GM12801 (cell line): ENCODE data around the gene C6orf89.

Source experiments
- TF ChIP-seq, protein P1 (sequence below): IDR thresholded peaks from one replicate; pipeline ENCODE4 v1.5.1; 2011; ENCODE audit warnings: control low read depth; ENCODE audit not compliant: insufficient read length; ENCODE audit errors: extremely low read depth

C6orf89 gene

DNA sequence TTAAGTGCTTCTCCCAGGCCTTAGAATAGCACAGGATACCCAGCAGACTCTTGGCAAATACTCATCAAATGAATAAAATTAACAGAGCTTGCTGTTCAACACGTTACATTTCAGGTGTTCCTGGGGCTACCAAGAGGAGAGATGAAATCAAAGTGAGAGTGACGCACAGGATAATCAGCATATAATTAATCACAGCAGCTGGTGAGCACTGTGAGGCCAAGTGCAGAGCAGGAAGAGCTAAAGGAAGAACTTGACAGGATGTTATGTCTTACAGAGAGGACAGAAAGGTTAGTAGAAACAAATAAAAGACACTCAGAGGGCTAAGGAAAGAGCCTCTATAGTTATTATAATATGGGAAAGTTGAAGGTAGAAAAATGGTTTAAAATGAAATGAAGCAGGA is 19.9 kb upstream of the C6orf89 start:
- TF ChIP-seq, protein P1, sequence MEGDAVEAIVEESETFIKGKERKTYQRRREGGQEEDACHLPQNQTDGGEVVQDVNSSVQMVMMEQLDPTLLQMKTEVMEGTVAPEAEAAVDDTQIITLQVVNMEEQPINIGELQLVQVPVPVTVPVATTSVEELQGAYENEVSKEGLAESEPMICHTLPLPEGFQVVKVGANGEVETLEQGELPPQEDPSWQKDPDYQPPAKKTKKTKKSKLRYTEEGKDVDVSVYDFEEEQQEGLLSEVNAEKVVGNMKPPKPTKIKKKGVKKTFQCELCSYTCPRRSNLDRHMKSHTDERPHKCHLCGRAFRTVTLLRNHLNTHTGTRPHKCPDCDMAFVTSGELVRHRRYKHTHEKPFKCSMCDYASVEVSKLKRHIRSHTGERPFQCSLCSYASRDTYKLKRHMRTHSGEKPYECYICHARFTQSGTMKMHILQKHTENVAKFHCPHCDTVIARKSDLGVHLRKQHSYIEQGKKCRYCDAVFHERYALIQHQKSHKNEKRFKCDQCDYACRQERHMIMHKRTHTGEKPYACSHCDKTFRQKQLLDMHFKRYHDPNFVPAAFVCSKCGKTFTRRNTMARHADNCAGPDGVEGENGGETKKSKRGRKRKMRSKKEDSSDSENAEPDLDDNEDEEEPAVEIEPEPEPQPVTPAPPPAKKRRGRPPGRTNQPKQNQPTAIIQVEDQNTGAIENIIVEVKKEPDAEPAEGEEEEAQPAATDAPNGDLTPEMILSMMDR = no peak

DNA sequence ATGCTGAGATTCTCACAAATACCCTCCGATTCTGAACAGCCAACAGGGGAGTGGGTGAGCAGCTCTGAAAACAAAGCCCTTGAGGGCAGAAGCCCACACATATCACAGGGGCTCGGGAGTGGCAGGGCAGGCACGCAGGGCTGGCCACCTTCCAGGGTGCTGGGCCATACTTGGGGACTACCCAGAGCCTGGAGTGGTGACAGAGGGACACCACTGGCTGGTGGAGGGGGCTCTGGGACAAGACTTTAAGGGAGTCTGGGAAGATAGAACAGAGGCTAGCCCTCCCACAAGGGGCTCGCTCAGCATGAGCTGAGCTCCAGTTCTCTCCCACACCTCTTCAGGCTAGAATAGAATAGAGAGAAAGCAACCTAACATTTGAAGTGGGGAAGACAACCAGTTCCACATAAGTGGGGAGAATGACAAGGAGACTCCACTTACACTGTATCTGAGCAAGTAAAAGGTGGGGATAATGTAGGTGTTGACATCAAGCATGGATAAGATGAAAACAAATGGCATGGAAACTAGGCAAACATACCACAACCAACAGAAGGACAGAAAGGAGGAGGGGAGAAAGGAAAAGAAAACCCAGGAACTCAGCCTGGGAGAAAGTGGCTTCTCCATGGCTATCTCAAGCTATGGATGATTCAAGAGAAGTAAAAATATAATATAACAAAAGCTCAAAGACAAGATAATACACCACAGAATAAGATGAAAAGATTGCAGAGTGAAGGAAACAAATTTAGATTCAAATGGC is 18.1 kb upstream of the C6orf89 start:
- TF ChIP-seq, protein P1 = no peak

DNA sequence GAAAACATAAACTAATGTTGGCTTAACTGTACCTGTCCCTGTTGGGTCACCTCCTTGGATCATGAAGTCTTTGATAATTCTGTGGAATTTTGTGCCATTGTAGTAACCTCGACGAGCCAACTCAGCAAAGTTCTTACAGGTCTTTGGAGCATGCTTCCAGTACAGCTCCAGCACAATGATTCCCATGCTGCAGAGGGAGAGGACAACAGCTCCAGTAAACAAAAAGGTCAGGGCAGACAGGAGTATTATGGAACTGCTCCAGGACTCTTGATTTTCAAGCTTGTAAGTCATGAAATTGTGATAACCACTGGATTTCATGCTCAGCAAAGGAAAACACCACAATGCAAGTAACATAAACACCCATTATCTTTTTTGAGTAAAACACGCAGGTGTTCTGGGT is 14.1 kb upstream of the C6orf89 start:
- TF ChIP-seq, protein P1 = no peak

DNA sequence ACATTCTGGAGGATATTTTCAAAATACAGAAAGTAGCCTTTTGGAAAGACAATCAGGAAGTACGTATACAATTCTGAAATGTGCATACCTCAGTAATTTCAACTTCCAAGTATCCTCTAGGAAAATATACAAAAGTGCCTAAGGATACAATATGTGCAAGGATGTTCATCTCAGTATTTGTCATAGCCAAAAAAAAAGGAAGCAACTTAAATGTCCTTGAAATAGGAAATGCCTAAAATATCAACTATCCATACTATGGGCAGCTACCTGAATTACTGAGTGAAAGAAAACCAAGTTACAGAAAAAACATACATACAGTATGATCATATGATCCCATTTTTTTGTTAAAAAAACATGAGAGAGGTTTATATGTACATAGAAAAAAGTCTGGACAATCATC is 12.6 kb upstream of the C6orf89 start:
- TF ChIP-seq, protein P1 = no peak

DNA sequence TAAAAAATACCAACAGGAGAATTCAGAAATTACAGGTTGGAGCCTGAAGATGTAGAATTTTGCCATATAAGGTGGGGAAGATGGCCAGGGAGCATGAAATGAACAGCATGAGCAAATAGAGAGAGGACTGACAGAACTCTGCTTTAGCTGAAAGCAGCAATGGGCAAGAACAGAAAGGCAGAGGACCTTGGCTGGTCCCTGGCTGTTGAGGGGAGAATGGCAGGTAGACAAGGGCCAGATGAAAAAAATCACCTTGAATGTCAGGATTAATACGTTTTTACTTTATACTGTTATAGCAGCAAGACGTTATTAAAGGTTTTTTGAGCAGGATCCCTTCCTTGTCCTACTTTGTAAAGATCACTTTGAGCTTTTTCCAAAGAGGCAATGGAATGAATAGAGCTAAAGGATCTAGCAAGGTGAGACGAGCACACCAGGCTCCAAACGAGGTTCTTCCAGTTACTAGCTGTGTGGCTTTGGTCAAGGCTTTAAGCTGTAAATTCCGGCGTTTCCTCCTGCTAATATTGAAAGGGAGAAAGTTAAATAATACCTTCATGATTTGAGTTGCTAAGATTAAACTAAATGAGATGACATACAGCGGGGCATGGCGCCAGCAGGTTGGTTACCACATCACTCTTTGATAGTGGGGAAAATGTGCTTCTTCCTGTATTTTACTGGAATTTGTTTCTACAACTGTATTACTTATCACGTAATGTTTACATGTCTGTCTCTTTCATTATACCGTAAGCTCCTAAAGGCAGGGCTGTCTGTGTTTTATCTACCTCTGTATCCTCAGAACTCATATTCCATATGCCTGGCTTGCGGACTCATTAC is 11.9 kb upstream of the C6orf89 start:
- TF ChIP-seq, protein P1 = no peak

DNA sequence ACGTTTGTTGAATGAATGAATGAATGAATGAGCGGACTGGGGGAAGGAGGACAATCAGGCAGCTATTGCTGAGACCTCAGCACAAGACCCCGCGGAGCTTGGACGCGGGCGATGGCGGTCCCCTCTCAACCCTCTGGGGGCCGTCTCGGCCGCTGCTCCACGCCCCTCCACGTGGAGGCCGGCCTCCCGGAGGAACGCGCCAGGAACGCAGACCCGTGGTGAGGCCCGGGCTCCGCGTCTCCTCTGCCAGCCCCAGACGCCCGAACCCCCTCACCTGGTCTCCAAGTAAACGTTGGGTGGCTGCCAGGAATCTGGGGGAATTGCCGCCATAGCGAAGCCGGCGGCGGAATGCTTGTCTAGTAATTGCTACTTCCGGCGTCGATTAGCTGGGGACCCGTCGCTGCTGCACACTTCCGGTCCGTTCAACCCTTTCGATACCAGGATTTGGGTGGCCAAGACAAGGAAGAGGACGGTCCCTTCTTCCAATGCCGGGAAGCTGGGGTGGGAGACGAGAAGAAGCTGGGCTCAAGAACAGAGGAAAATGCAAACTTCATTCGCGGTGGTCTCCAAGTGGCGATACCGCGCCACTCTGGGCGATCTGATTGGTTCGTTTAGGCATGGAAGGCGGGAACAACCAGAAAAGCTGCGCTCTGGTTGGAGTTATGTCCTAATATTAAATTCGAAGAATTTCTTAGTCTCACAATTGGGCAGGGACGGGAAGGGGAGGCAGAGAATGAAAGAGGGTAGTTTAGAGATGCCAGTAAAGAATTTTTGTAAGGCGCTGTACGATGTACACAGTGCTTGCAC is 11.1 kb upstream of the C6orf89 start, which contains the start of gene PPIL1:
PPIL1 (minus strand) TSS at position 361 of the 807 bp plus-strand sequence; CDS start at position 330, 31 bp downstream.
- TF ChIP-seq, protein P1 = no peak

DNA sequence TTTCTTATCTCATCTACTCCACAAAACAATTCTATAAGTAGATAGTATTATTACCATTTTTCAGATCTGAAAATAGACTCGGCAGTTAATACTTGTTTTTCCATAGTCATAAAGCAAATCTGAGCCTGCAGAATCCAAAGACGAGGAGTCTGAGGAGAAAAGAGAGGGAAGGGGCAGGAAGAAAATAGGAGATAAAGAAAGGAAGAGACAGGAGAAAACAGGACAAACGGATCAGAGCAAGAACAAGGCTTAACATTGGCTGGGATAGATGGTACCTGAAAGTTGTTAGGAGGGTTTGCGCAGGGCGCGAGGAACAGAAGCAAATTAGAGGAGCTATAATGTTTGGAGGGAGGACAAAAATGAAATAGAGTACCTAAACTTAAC is 10.5 kb upstream of the C6orf89 start:
- TF ChIP-seq, protein P1 = no peak
